Coronary artery (tissue), 2 donors: ENCODE measurements around the gene AGPAT3.

Experiments
- DNase-seq: peaks from one replicate; pipeline ENCODE4 v3.0.0-alpha.2; 2017; ENCODE audit warnings: low spot score
- H3K27ac ChIP-seq, 2 donors: fragments of 200-600 bp; sonication (generic); one replicate each; pipeline ENCODE4 v1.5.1; 2016 to 2019
- H3K4me3 ChIP-seq: fragments of 200-600 bp; sonication (generic); 2 replicates; pipeline ENCODE4 v1.5.1; 2016; ENCODE audit warnings: mild to moderate bottlenecking, moderate library complexity
- CTCF ChIP-seq: fragments of 200-600 bp; sonication (generic); IDR thresholded peaks from one replicate; pipeline ENCODE4 v1.5.1; 2019; ENCODE audit warnings: antibody characterized with exemption

AGPAT3 gene

GRCh38 chr21:43997766-43998742, 133.0 kb downstream of the AGPAT3 start:
- TF ChIP-seq CTCF, result no peak
- DNase-seq, result no peak
- Histone ChIP-seq H3K4me3 (no peak overlapping the region), H3K27ac (no peak overlapping the region)

GRCh38 chr21:44000360-44000759, 135.3 kb downstream of the AGPAT3 start:
- no peak for DNase-seq
- Histone ChIP-seq H3K27ac (no peak overlapping the region), H3K4me3 (no peak overlapping the region)
- no peak for TF ChIP-seq CTCF

- no peak for DNase-seq
- no peak for TF ChIP-seq CTCF
- Histone ChIP-seq H3K4me3 (no peak overlapping the region), H3K27ac (no peak overlapping the region)
Observed at GRCh38 chr21:44002511-44002910, 137.5 kb downstream of the AGPAT3 start.

- TF ChIP-seq CTCF, result no peak
- H3K27ac ChIP-seq, result no peak overlapping the region
- H3K4me3 ChIP-seq, result no peak overlapping the region
- DNase-seq, result no peak
Observed at GRCh38 chr21:44003307-44003966, 138.4 kb downstream of the AGPAT3 start.

- Histone ChIP-seq H3K27ac (peak overlapping the region in 1 of 2 donors; percentile 92), H3K4me3 (no peak overlapping the region)
- no peak for DNase-seq
- no peak for TF ChIP-seq CTCF
Observed at GRCh38 chr21:44005071-44005470, 140.0 kb downstream of the AGPAT3 start.

- no peak for TF ChIP-seq CTCF
- no peak for DNase-seq
- H3K4me3 ChIP-seq, result no peak overlapping the region
- H3K27ac ChIP-seq, result peak overlapping the region; percentile 61 to 92
Observed at GRCh38 chr21:44005593-44005992, 140.6 kb downstream of the AGPAT3 start.
